Endometrial microvascular endothelial cells (primary cell): Measurements from ENCODE around the gene RAD51B. TPM values are rescaled to one million over a fixed set of nuclear protein-coding genes. Genes with fewer than 3 reads are reported as not detected.

Experiments
- in situ Hi-C: cut with HindIII; loops from 2 replicates; pipeline ENCODE4 v1.10.0; 2017; ENCODE audit warnings: low sequenced_read_pairs, low pct_unique_long_range_greater_than_20kb; ENCODE audit errors: inconsistent ontology term
- total RNA-seq: library from RNA; depleted of rRNA; stranded (reverse); fragments of >200 nt; gene quantifications from one replicate; pipeline ENCODE4 v1.2.3, GENCODE V29; 2015; ENCODE audit errors: inconsistent ontology term

The RAD51B gene
- total RNA-seq, 1 donor from 2014 or later, result 16.4 TPM

GRCh38 chr14:68774771-68775613, 955.4 kb downstream of the RAD51B start:
- in situ Hi-C loops, result no loop called here

- in situ Hi-C loops, result no loop called here
These were observed 956.1 kb downstream of the RAD51B start for GRCh38 chr14:68775614-68776126.

GRCh38 chr14:68777644-68778043, 958.1 kb downstream of the RAD51B start:
- in situ Hi-C loops, result no loop called here

Other genes with a start within 250 kb of the RAD51B start
- 22.8 TPM for gene PIGH, start 219.5 kb upstream of the RAD51B start, total RNA-seq
- 29.2 TPM for gene ARG2, start 199.9 kb upstream of the RAD51B start, total RNA-seq
- gene VTI1B, start 145.1 kb upstream of the RAD51B start, total RNA-seq, result 39.6 TPM
- 92.6 TPM for gene RDH11, start 124.0 kb upstream of the RAD51B start, total RNA-seq
- gene RDH12, start 117.9 kb upstream of the RAD51B start, total RNA-seq, result not detected
- gene ZFYVE26, start 3.2 kb upstream of the RAD51B start, total RNA-seq, result 20.9 TPM